ENCODE results near the gene SCIN.

DNA sequence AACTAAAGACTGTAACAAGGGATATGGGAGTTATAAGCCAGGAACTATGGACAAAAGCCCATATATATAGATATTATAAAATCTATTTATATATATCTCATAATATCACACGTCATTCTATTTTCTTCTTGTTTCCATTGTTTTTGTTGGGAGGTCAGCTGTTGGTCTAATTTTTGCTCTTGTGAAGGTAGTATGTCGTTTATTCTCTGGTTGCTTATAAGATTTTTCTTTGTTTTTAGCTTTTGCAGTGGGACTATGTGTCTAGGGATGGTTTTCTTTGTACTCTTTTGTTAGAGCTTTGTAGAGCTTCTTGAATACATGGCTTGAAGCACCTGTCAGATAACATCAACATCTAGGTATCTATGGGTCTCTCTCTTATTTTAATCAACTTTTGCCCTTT lies 130.9 kb downstream of the SCIN start:
- TF ChIP-seq, protein P1, sequence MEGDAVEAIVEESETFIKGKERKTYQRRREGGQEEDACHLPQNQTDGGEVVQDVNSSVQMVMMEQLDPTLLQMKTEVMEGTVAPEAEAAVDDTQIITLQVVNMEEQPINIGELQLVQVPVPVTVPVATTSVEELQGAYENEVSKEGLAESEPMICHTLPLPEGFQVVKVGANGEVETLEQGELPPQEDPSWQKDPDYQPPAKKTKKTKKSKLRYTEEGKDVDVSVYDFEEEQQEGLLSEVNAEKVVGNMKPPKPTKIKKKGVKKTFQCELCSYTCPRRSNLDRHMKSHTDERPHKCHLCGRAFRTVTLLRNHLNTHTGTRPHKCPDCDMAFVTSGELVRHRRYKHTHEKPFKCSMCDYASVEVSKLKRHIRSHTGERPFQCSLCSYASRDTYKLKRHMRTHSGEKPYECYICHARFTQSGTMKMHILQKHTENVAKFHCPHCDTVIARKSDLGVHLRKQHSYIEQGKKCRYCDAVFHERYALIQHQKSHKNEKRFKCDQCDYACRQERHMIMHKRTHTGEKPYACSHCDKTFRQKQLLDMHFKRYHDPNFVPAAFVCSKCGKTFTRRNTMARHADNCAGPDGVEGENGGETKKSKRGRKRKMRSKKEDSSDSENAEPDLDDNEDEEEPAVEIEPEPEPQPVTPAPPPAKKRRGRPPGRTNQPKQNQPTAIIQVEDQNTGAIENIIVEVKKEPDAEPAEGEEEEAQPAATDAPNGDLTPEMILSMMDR (IDR thresholded peaks at IDR 0.05) = no peak
- TF ChIP-seq EZH2 (IDR thresholded peaks at IDR 0.05; ENCODE audit: borderline replicate concordance, insufficient read depth, low read depth, low read length, poor library complexity, severe bottlenecking) = no peak
